IMR-90 (cell line): Measurements from ENCODE around the gene WASL.

ENCODE experiments used
- BHLHE40 ChIP-seq: fragments of 150-350 bp; IDR thresholded peaks from 2 replicates; pipeline ENCODE4 v1.6.1; 2016; ENCODE audit warnings: mild to moderate bottlenecking, low read depth, low read length
- CTCF ChIP-seq: conservative IDR thresholded peaks from 2 replicates; pipeline ENCODE4 v1.5.1; 2012; ENCODE audit warnings: mild to moderate bottlenecking, low read depth, low read length, improper control_type of control experiment
- FOS ChIP-seq: fragments of 150-350 bp; IDR thresholded peaks from 2 replicates; pipeline ENCODE4 v1.6.1; 2016; ENCODE audit warnings: low read depth, low read length
- MAZ ChIP-seq: IDR thresholded peaks from 2 replicates; pipeline ENCODE4 v1.6.1; 2012; ENCODE audit warnings: low read depth, mild to moderate bottlenecking, low read length, improper control_type of control experiment, moderate library complexity, borderline replicate concordance
- POLR2A ChIP-seq: IDR thresholded peaks from 2 replicates; pipeline ENCODE4 v1.6.1; 2012; ENCODE audit warnings: mild to moderate bottlenecking, low read depth, low read length
- RCOR1 ChIP-seq: IDR thresholded peaks from 2 replicates; pipeline ENCODE4 v1.6.1; 2012; ENCODE audit warnings: mild to moderate bottlenecking, low read length, improper control_type of control experiment; ENCODE audit not compliant: insufficient replicate concordance
- USF2 ChIP-seq: fragments of 150-350 bp; IDR thresholded peaks from 2 replicates; pipeline ENCODE4 v1.6.1; 2017; ENCODE audit warnings: mild to moderate bottlenecking, antibody characterized with exemption, low read length, low read depth

GRCh38 chr7:123797673-123798531 is 49.1 kb upstream of the WASL start:
- TF ChIP-seq MAZ (no peak), CTCF (peak; percentile 61), RCOR1 (no peak), POLR2A (no peak), BHLHE40 (no peak), USF2 (no peak), FOS (no peak)
